HUDEP-2 (cell line): Measurements from ENCODE around the gene SHISAL1.
"Not testable (repeated sequence)": the region's sequence is repeated elsewhere in the genome, so short reads cannot be mapped to it uniquely, and the experiment has no call there.

Source experiments
- DNase-seq, 76 experiments: peaks; one replicate each; lab custom pipeline; 2025; ENCODE audit not compliant: unreplicated experiment in 76 of 76; lab: John Stamatoyannopoulos, UW

The SHISAL1 gene

DNA sequence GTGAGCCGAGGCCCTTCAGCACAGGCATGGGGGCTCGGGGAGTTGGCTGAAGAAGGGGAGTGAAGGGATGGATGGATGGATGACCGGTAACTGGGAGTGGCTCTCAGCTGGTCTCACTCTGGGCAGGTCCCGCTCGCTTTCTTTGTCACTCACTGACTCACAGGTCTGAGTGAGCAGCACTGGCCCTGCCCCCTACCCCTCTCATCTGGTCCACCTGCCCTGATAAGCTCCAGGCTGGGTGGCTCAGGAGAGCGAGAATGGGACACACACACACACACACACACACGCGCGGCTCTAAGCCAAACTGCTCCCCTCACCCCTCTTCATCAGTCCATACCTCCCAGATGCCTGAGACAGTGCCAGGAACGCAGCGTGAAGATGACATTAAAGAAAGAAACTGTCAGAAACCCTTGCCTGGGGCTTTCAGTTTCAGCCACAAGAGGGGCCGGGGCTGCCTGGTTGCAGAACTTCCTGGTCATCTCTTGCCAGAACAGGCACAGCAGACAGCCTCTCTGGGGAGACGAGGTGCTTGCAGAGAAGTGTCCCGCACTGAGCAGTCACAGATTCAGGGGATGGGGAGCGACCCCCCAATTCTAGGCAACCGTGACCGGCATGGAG is 16.5 kb upstream of the SHISAL1 start:
- DNase-seq: no peak

DNA sequence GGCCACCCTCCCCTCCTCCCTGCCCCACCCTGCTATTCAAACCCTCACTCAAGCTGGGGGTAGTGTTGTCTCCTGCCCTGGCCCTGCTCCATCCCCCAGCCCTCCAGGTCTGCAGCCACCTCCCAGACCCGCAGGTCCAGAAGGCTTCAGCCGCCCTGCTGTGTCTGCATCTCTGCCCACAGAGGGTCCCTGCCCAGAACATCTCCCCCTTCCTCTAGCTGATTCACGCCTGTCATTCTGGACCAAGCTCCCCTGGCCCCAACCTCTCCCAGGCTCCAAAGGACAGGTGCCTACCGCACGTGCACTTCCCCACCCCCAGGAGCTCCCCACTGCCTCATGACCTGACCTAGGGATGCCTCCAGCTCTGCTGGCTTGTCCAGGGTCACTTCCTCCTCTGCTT is 16.0 kb upstream of the SHISAL1 start:
- DNase-seq: no peak

DNA sequence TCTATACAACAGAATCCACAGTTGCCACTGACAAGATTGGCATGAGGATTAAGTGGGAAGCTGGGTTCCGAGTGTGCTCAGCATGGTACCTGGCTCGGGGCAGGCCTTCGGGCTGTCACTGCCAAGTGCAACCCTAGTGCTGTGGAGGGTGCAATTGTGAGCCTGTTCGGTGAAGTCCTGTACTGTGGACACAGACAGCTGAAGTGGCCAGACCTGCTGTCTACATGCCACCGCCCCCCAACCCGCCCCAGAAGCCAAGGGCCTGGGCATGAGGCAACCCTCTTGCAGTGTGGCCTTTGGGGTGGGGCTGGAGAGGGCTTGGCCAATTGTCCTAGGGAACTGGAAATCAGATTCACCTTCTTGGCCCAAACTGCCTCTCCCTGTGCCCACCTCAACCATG is 15.6 kb upstream of the SHISAL1 start:
- no peak for DNase-seq

GRCh38 chr22:44326491-44326885 is 13.7 kb upstream of the SHISAL1 start:
- DNase-seq: no peak

GRCh38 chr22:44325718-44326490 is 13.2 kb upstream of the SHISAL1 start:
- no peak for DNase-seq

DNA sequence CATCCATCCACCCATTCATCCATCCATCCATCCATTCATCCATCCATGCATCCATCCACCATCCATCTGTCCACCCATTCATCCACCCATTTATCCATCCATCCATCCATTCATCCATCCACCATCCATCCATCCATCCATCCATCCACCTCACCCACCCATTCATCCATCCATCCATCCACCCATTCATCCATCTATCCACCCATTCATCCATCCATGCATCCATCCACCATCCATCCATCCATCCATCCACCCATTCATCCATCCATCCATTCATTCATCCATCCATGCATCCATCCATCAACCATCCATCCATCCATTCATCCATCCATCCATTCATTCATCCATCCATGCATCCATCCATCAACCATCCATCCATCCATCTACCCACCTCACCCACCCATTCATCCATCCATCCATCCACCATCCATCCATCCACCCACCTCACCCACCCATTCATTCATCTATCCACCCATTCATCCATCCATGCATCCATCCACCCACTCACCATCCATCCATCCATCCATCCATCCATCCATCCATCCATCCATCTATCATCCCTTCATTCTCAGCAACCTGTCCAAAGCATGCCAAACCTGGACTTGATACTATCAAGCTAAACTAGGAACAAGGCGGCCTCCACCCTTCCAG is 10.5 kb upstream of the SHISAL1 start:
- DNase-seq: not testable (repeated sequence)

GRCh38 chr22:44319685-44320084 is 6.9 kb upstream of the SHISAL1 start:
- no peak for DNase-seq

DNA sequence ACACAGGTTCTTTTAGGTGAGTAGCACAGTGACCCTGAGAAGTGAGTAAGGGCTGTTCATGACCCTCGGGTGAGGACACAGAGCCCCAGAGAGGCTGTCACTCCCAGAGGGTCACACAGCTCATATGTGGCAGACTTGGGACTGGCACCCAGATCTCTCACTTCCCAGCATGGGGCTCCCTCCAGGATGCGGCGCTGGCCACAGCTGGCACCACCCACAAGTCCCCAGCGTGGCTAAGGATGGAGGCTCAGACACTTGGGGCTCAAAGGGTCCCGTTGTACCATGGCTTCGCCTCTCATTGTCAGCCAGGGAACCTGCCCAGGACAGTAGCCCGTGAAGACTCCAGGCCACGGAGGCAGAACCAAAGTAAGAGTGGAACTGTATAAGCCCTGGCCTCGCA is 6.0 kb upstream of the SHISAL1 start:
- DNase-seq: no peak

- DNase-seq: no peak
These were observed 5.3 kb upstream of the SHISAL1 start for GRCh38 chr22:44317886-44318637.

GRCh38 chr22:44317123-44317444 is 4.3 kb upstream of the SHISAL1 start:
- DNase-seq: no peak

DNA sequence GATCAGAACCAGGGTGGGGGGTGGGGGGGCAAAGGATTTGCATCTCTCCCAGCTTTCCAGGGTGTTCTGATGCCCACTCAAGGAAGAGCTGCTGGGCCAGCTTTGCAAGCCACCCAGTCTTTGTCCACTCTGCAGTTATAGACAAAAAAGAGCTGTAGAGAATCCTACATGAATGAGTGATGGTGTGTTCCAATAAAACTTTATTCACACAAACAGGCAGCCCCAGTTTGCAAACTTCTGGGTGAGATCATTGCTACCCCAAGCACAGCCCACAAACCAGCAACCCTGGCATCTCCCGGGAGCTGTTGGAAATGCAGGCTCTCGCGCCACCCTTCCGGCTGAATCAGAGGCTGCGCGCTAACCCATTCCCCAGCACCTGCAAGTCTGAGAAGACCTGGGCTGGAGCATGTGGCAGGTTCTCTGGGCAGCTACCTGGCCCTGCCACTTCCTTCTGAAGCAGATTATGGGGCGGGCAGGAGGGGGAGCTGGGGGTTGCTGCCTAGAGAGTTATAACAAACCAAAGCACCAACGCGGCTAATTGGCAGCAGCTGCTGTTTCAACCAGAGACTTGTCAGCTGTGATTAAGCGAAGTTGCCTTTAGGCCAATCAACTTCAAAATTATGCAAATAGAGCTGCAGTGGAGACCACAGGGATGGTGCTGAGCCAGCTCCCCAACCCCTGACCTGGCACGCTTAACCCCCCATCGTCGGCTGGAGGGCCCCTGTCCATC is 3.8 kb upstream of the SHISAL1 start:
- no peak for DNase-seq

DNA sequence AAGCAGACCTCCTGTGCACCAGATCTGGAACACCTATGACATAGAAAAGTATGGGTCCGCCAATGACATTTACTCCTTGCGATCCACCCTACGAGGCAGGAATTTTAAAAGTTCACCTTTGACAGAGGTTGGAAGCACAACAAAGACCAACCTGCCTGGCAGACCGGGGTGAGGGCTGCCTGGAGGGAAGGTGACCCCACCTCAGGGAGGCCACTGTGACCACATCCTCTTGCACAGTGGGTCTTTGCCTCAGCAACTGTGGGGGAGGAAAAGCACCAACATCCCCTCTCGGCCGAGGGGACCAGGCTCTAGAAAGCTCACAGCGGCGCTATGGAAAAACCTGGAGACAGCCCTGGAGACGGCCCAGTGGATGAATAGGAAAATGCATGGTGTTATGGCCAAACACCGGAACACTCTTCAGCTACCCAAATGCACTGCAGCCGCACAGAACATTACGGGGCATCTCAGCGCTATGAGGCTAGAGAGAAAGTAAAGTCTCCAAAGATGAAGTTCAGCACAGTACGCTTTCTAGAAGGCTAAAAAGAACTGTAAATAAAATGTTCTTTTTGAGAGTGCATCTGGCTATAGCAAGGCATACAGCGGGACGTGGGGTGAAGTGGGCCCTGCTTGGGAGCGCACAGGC is 1.8 kb upstream of the SHISAL1 start:
- no peak for DNase-seq

DNA sequence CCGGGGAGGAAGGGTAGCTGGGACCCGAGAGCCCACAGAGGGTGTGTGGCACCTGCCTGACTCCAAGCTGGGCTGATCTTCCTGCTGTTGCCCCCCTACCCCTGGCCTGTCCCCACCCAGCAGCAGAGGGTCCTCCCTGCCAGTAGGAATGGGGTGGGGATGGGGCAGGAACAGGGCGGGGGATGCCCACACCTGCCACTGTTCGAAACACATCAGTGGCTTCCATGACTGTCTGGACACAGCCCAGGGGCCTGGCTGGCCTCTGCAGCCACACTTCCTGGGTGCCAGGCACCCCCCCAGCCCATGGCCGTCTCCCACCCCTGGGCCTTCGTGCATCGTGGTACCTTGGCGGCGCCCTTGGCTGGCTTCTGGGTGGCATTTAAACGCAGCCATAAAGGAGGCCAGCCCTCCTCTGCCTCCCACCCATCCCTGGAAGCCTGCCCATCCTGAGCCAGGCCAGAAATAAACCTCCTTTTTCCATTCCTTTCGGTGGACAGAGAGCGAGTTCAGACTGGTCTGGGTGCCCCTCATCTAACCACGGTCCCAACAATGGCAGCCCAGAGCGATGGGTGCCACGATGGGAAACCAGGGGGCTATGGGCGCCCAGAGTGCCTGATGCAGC is 745 bp upstream of the SHISAL1 start:
- no peak for DNase-seq

DNA sequence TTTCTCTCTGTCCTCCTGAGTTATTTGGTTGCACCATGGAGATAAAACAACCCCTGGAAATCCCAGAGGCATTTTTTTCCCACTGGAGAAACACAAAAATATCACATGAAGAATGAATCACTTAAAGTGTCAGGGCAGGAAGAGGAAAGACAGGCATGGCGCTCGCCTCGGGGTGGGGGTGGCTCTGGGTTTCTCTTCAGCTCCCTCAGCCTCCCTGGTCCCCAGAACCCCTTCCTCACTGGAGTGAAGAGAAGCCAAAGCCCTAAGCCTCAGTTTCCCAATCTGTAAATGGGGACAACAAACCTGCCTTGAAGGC is 938 bp downstream of the SHISAL1 start:
- no peak for DNase-seq

DNA sequence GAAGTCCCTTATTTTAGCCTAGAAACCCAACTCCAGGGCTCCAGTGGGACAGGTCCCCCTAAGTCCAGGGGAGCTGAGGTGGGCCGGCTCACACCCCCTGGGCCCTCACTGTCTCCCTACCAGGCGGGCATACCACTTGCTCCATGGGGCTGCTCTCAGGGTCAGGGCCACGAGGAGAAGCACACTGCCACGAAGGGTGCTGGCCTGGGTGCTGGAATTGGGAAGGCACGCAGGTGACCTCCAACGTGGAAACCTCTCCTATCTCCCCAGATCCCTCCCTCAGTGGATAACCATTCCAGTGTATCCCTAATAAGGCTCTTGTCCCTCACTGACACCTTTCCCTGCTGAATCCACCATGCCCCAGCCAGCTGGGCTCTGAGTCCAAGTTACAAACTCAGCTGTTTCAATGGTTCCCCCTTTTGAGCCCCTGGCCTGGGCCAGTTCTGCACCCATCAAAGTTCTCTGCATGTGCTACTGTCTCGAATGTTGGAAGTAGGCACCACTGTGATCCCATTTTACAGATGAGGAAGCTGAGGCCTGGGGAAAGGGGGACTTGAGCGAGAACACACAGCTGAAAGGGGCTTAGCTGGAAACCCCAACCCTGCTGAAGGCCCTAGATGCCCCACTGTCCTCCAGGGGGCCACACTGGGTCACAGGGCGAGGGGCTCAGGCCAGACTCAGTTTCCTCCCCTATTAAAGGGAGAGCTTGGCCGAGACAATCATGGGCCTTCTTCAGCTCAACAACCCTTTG is 1.5 kb downstream of the SHISAL1 start:
- no peak for DNase-seq

DNA sequence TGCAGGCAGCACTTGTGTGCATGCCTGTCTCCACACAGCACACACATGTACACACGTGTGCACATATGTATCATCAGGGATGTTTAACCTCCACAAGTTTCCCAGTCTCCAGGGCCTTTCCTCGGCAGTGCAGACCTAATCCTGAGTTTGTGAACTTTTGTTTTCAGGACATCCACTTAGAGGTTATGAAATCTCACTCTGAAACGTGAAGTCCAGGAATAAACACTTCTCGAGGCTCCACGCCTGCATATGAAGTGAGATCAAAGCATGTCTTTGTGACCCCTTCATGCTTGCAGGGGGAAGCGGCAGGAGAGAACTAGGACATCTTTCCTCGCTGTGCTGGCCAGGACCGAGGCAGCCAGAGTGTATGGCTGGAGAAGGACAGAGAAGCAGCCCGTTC is 3.1 kb downstream of the SHISAL1 start:
- no peak for DNase-seq

DNA sequence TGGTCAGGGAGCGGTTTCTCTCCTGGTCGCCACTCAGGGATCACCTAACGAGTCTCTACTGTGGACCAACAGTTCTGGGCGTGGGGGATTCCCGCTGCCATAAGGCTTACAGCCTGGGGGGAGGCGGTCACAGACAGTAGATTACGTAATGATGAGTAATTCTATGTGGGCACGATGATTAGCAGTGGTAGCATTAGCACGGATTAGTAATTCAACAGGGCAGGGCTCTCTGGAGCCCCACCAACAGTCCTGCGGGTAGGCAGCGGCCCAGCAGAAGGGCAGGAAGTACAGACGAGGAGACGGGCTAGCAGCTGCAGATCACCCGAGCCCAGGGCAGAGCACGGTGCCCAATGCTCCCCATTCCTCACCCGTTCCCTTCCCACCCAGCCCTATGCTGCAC is 3.6 kb downstream of the SHISAL1 start:
- peak in 1 of 76 experiments; percentile 8 for DNase-seq

GRCh38 chr22:44307509-44308169 is 5.1 kb downstream of the SHISAL1 start:
- DNase-seq: no peak

DNA sequence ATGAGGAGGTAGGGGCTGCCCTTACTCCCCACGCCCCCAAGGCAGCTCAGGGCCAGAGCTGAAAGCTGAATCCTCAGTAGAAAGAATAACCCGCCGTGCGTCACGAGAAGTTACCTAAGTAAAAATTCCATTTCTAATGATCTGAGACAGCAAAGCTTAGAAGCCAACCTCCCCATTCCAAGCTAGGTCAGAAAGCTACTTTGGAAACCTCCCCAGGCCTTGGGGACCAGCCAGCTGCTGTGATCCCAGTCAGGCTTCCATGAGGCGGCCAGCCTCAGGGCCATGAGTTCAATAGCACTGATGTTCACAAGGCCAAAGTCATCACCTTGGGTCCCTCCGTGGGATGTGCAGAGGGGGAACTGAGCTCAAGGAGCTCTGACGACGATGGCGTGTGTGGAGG is 6.9 kb downstream of the SHISAL1 start:
- DNase-seq: no peak
